Activated T-cell treated with anti-CD3 and anti-CD28 coated beads for 24 hours (primary cell): ENCODE results near the gene FCGR3A.
"Not testable (repeated sequence)": the region's sequence is repeated elsewhere in the genome, so short reads cannot be mapped to it uniquely, and the experiment has no call there.

ENCODE experiments used
- DNase-seq: peaks from one replicate; pipeline ENCODE4 v3.0.0-alpha.2; 2020; ENCODE audit warnings: low read depth

FCGR3A gene

GRCh38 chr1:161556143-161556542 lies 6.5 kb upstream of the FCGR3A start:
- DNase-seq = not testable (repeated sequence)

GRCh38 chr1:161554815-161555417 lies 5.3 kb upstream of the FCGR3A start:
- DNase-seq = not testable (repeated sequence)

- DNase-seq = not testable (repeated sequence)
Measured at GRCh38 chr1:161554340-161554739, 4.7 kb upstream of the FCGR3A start.

- DNase-seq = not testable (repeated sequence)
Measured at GRCh38 chr1:161553631-161554030, 4.0 kb upstream of the FCGR3A start.

GRCh38 chr1:161550942-161551341 lies 1.3 kb upstream of the FCGR3A start:
- not testable (repeated sequence) for DNase-seq

GRCh38 chr1:161548749-161549406 lies 740 bp downstream of the FCGR3A start:
- not testable (repeated sequence) for DNase-seq

- DNase-seq = not testable (repeated sequence)
Measured at GRCh38 chr1:161547995-161548741, 1.4 kb downstream of the FCGR3A start.

- not testable (repeated sequence) for DNase-seq
Measured at GRCh38 chr1:161545005-161545731, 4.5 kb downstream of the FCGR3A start.

GRCh38 chr1:161543125-161543524 lies 6.5 kb downstream of the FCGR3A start:
- not testable (repeated sequence) for DNase-seq

- peak; percentile 58 for DNase-seq
Measured at GRCh38 chr1:161542091-161542559, 7.5 kb downstream of the FCGR3A start.

- not testable (repeated sequence) for DNase-seq
Measured at GRCh38 chr1:161540570-161540960, 9.1 kb downstream of the FCGR3A start.

GRCh38 chr1:161539731-161540569 lies 9.7 kb downstream of the FCGR3A start:
- peak; percentile 99 for DNase-seq

- DNase-seq = not testable (repeated sequence)
Measured at GRCh38 chr1:161538925-161539479, 10.6 kb downstream of the FCGR3A start.

- not testable (repeated sequence) for DNase-seq
Measured at GRCh38 chr1:161537068-161537669, 12.4 kb downstream of the FCGR3A start.

GRCh38 chr1:161532644-161533567 lies 16.7 kb downstream of the FCGR3A start:
- DNase-seq = not testable (repeated sequence)

- no peak for DNase-seq
Measured at GRCh38 chr1:161531986-161532643, 17.5 kb downstream of the FCGR3A start.

- peak; percentile 97 for DNase-seq
Measured at GRCh38 chr1:161530671-161531641, 18.7 kb downstream of the FCGR3A start.

- peak; percentile 82 for DNase-seq
Measured at GRCh38 chr1:161530158-161530557, 19.5 kb downstream of the FCGR3A start.
